Skeletal muscle satellite cell (primary cell): ENCODE results near the gene DACT3.

Experiments used
- H3K27me3 ChIP-seq: 2 replicates; pipeline ENCODE4 v1.7.0; 2013; ENCODE audit warnings: low read length; ENCODE audit not compliant: control insufficient read depth, insufficient read depth
- H3K36me3 ChIP-seq: 2 replicates; pipeline ENCODE4 v1.7.0; 2013; ENCODE audit warnings: mild to moderate bottlenecking, control low read depth, low read length; ENCODE audit not compliant: insufficient read depth
- H3K4me1 ChIP-seq: 2 replicates; pipeline ENCODE4 v1.7.0; 2013; ENCODE audit warnings: low read length; ENCODE audit not compliant: control insufficient read depth, insufficient read depth
- H3K4me2 ChIP-seq: 2 replicates; pipeline ENCODE4 v1.7.0; 2013; ENCODE audit warnings: mild to moderate bottlenecking, low read length
- H3K4me3 ChIP-seq: 2 replicates; pipeline ENCODE4 v1.7.0; 2013; ENCODE audit warnings: low read length
- H3K9ac ChIP-seq: 2 replicates; pipeline ENCODE4 v1.7.0; 2013; ENCODE audit warnings: mild to moderate bottlenecking, low read depth, low read length, moderate library complexity
- H3K9me3 ChIP-seq: replicated peaks from 2 replicates; pipeline ENCODE4 v1.7.0; 2013; ENCODE audit warnings: mild to moderate bottlenecking, control low read depth, low read length

The DACT3 gene

DNA sequence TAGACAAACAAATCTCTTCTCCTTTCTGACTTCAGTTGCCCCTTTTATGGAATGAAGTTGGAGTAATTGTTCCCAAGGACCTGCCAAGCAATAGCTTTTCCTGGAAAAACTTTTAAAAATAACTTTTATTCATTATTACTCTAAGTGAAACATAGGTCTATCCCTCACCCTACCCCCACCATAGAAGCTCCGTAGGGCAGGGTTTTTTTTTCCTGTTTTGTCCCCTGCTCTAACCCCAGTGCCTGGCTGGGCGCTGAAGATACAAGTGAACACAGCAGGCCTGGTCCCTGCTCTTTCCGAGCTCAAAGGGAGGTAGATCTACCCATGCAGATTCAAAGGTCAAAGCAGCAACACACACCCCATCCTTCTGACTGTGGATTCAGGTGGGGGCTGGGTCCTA, 16.3 kb downstream of the DACT3 start:
- no peak overlapping the region for H3K4me3 ChIP-seq
- peaks cover 3% of the 10 kb centered on the region for H3K4me1 ChIP-seq
- peaks cover 21% of the 10 kb centered on the region for H3K27me3 ChIP-seq

DNA sequence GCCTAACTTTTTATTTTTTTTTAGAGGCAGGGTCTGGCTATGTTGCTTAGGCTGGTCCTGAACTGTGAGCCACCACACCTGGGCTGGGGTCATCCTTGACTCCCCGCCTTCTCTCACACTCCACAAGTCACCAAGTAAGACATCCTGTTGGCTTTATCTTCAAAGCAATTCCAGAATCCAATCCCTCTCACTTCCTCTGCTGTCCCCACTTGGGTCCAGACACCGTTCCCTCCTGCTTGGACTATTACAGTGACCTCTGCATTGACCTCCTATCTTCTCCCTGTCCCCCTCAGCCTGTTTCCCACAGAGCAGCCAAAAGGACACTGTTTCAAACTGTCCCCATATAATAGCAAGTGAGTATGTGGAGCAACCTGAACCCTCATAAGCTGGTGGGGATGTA, 20.3 kb downstream of the DACT3 start:
- Histone ChIP-seq H3K36me3 (no peaks in the 10 kb centered on the region), H3K9me3 (no peaks in the 10 kb centered on the region), H3K27me3 (peaks cover 23% of the 10 kb centered on the region), H3K4me2 (no peak overlapping the region), H3K9ac (no peak overlapping the region), H3K4me1 (peaks cover 18% of the 10 kb centered on the region), H3K4me3 (no peak overlapping the region)

More for the DNA sequence above, 16.3 kb downstream of the DACT3 start:
- no peak overlapping the region for H3K4me2 ChIP-seq
- peaks cover 6% of the 10 kb centered on the region for H3K9me3 ChIP-seq
- no peaks in the 10 kb centered on the region for H3K36me3 ChIP-seq
- no peak overlapping the region for H3K9ac ChIP-seq

DNA sequence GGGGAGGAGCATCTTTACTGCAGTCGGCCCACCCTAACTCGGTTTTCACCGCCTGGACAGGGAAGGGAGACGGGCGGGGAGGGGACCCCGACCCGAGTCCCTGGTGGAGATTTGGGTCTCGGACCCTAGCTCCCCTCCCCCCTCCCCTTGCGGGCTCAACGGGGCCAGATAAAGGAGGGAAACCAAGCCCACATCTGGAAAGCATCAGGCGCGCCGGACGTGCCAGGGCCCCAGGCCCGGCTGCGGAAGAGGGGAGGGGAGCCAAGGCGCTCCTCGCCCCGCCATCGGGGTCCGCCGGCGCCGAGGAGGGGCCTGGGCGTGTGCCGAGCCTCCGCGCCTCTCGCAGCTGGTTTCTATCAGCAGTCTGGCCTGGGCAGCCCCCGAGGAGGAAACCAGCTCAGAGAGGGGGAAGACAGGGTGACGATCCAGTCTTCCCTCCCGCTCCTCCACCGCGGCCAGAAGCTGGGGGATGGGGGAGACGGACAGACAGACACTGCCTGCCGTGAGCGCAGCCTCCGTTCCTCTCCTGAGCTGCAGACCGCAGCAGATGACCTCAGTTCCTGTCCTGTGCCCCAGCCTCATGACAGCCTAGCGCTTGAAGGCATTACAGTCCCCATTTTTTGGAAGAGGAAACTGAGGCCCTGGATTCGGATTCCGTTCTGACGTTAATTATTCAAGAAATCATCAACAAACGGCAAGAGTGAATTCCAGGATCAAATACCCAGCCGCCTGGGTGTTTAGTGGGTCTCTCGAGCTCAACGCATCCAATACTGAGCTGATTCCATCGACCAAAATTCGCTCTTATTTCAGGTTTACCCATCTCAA, 21.4 kb downstream of the DACT3 start:
- peaks cover 20% of the 10 kb centered on the region for H3K4me1 ChIP-seq
- peaks cover 30% of the 10 kb centered on the region for H3K27me3 ChIP-seq
- H3K9me3 ChIP-seq = no peaks in the 10 kb centered on the region
- peak overlapping the region; percentile 85 for H3K4me2 ChIP-seq
- H3K36me3 ChIP-seq = no peaks in the 10 kb centered on the region
- H3K9ac ChIP-seq = peak overlapping the region; percentile 42
- H3K4me3 ChIP-seq = peak overlapping the region; percentile 64

DNA sequence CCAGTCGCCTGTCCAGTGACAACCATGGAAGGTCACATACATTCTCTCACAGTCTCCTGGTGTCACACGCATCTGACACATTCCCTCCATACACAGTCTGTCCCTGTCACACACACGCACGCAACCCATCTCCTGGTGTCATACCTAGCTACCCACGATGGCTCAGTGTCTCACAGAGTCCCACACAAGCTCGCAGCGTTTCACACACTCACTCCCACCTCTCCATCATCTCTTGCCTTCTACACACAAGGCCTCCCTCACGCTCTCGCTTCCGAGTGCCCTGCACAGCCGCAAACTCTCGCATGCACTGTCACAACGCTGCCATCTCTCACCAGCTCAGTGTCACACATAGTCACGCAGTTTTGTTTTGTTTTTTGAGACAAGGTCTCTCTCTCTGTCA, 23.8 kb downstream of the DACT3 start:
- Histone ChIP-seq H3K4me3 (no peak overlapping the region), H3K4me2 (no peak overlapping the region), H3K4me1 (peaks cover 22% of the 10 kb centered on the region), H3K27me3 (peaks cover 37% of the 10 kb centered on the region), H3K36me3 (no peaks in the 10 kb centered on the region), H3K9ac (no peak overlapping the region), H3K9me3 (no peaks in the 10 kb centered on the region)

DNA sequence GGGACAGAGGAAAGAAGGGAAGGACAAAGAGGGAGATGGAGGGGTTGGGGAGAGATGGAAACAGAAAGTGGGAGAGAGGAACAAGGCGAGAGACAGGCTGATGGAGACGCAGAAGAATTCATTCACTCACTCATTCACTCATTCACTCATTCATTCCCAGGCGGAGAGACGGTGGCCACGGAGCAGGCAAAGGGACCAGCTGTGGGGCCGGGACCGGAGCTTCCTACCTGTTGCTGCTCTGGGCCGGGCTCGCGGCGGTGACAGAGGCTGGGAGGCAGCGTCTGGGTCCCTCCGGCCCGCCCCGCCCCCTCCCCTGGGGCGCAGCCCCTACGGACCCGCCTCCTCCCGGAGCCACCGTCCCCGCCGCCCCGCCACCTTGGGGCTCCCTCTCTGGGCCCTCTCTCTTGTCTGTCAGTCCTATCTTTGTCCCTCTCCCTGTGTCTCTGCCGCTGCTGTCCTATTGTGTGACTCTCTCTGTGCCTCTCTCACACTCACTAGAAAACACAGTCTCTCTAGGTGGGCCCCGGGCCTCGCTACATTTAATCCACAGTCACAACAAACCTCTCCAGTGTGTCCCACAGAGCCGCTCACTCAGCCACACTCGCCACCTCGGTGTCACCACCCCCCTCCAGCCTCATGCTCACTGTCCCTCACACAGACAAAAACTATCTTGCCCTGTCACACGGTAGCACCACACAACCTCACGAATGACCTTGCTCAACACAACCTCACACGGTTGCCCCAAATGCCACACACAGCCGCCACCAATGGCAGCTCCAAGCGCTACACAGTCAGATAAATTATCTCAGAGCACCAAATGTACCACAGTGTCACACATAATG, 24.8 kb downstream of the DACT3 start, which contains the start of gene GNG8:
Gene GNG8, minus strand, starts transcription at position 283 of the 842 bp plus-strand sequence. CDS start 1,520 bp downstream, outside the sequence.
- Histone ChIP-seq H3K4me2 (no peak within 1 kb of the TSS), H3K4me3 (no peak within 1 kb of the TSS), H3K9me3 (no peaks in the 10 kb centered on the region), H3K36me3 (no peaks in the 10 kb centered on the region), H3K4me1 (peaks cover 27% of the 10 kb centered on the region), H3K9ac (no peak within 1 kb of the TSS), H3K27me3 (peaks cover 37% of the 10 kb centered on the region)

DNA sequence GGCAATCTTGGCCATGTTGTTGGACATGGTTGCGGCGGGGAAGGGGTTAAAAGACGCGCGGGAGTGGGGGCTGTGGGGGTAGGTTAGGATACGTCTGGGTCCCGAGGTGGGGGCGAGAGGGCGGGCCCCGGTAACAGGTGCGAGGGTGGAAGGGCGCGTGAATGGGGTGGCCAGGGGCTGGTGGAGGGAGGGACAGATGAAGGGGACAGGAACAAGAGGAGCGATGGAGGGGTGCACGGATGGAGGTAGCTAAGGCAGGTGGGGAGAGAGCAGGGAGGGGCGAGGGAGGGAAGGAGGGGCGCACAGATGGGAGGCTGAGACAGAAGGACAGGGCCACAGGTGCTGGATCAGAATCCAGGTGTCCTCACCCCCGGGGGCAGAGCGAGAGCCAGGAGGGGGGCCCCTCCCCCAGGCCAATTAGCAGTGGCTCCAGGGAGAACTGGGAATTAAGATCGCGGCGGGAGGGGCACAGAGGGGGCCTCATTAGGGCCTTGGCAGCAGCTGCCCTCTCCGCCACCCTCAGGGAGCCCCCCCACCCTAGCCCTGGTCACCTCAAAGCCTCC, 26.2 kb downstream of the DACT3 start:
- H3K36me3 ChIP-seq = no peaks in the 10 kb centered on the region
- H3K9me3 ChIP-seq = no peaks in the 10 kb centered on the region
- peak overlapping the region; percentile 81 for H3K4me2 ChIP-seq
- H3K27me3 ChIP-seq = peaks cover 30% of the 10 kb centered on the region
- peaks cover 30% of the 10 kb centered on the region for H3K4me1 ChIP-seq
- peak overlapping the region; percentile 60 for H3K4me3 ChIP-seq
- no peak overlapping the region for H3K9ac ChIP-seq

DNA sequence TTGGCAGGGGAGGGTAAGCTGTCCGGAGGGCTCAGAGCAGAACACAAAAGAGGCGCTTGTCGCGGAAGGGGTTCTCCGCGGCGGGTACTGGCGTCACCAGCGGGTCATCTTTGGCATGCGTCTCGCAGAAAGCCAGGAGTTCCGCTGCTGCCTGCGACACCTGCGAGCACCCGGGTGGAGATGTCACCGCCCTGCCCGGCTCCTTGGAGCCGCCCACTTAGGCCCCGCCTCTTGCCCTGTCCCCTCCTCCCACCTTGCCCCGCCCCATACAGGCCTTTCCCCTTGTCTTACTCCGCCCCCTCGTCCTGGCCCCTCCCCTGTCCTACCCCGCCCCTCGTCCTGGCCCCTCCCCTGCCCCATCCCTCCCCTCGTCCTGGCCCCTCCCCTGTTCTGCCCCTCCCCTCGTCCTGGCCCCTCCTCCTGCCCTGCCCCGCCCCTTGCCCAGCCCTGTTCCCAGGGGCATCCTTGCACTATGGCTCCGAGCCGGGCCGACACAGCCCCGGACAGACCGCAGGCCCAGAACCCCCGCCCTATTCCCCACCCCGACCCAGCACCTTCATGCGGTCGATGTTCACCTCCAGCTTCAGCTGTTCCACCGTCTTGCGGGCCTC, 26.8 kb downstream of the DACT3 start:
- Histone ChIP-seq H3K9ac (no peak overlapping the region), H3K4me1 (peaks cover 24% of the 10 kb centered on the region)

DNA sequence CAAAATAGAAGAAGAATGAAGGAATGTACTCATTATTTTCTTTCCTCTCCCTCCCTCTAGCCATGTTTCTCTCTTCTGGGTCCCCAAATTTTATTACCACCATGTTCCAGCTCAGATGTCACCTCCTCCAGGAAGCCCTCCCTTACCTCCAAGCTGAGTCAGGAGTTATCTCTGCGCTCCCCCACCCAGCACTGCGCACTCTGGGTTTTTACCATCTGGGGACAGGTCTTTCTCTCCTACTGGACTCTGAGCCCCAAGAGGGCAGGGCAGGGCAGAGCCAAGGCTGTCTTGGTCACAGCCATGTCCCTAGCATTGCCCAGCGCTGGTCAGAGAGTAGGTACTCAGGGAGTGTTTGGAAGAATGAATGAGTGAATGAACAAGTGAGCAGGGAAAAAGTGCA, 27.9 kb downstream of the DACT3 start:
- Histone ChIP-seq H3K4me1 (peaks cover 15% of the 10 kb centered on the region), H3K4me3 (no peak overlapping the region), H3K4me2 (no peak overlapping the region), H3K27me3 (peaks cover 25% of the 10 kb centered on the region), H3K9me3 (no peaks in the 10 kb centered on the region), H3K36me3 (no peaks in the 10 kb centered on the region), H3K9ac (no peak overlapping the region)

More for the DNA sequence above, 26.8 kb downstream of the DACT3 start:
- Histone ChIP-seq H3K4me3 (peak overlapping the region; percentile 61), H3K27me3 (peaks cover 29% of the 10 kb centered on the region), H3K36me3 (no peaks in the 10 kb centered on the region), H3K9me3 (no peaks in the 10 kb centered on the region), H3K4me2 (peak overlapping the region; percentile 81)

DNA sequence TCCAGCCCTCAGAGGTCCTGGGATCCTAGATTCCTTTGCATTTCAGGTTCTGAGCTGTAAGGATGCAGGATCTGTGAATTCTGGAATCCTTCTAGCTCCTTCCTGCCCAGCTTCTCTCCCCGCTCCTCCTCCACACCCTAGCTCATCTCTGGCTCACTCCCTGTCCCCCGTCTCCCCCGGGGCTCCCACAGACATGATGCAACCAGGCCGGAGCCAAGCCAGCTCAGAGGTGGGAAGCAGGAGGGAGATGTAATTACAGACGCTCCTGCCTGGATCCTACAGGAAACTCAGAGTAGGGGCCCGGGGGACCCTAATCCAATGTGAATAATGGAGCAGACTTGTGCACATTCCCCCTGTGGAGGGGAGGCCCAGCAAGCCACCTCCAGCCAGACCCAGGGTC, 29.5 kb downstream of the DACT3 start:
- no peaks in the 10 kb centered on the region for H3K36me3 ChIP-seq
- H3K27me3 ChIP-seq = peaks cover 24% of the 10 kb centered on the region
- H3K9ac ChIP-seq = no peak overlapping the region
- no peak overlapping the region for H3K4me2 ChIP-seq
- H3K9me3 ChIP-seq = no peaks in the 10 kb centered on the region
- H3K4me3 ChIP-seq = no peak overlapping the region
- peaks cover 15% of the 10 kb centered on the region for H3K4me1 ChIP-seq

DNA sequence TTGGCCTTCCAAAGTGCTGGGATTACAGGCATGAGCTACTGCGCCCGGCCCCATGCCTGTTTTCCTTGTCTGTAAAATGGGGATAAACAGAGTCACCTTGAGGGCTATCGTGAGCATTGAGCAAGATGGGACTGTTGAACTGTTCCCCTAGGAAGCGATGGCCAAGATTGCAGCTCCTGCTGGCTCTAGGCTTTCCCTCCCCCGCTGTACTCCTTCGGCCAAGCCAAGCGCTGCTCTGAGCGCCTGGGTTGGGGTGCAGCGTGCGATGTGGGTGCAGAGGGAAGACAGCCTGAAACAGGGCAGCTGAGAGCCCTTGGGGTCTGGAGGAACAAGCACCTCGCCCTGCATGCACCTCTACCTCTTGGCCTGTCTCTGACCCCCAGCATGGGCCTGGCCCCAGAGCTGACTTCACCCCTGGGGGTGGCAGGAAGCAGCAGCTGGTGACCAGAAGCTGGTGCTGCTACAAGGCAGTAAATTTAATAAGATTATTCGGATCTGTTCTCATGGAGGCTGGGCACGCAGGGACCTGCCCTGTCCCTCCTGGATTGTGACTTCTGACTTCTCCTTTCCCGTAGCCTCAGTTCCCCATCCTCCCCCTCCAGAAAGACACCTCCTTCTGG, 30.3 kb downstream of the DACT3 start:
- peaks cover 18% of the 10 kb centered on the region for H3K27me3 ChIP-seq
- no peak overlapping the region for H3K9ac ChIP-seq
- H3K4me1 ChIP-seq = peaks cover 16% of the 10 kb centered on the region
- no peaks in the 10 kb centered on the region for H3K9me3 ChIP-seq
- H3K4me2 ChIP-seq = no peak overlapping the region
- no peaks in the 10 kb centered on the region for H3K36me3 ChIP-seq
- H3K4me3 ChIP-seq = no peak overlapping the region
